SK-N-SH (cell line): Measurements from ENCODE around the gene FOCAD.

Experiments used
- CTCF ChIP-seq: fragments of 200-600 bp; sonication (generic); IDR thresholded peaks from 2 replicates; pipeline ENCODE4 v1.6.1; 2017; ENCODE audit warnings: antibody characterized with exemption, mild to moderate bottlenecking, moderate library complexity
- EZH2phosphoT487 ChIP-seq: fragments of 200-600 bp; sonication (generic); IDR thresholded peaks from 2 replicates; pipeline ENCODE4 v1.6.1; 2017; ENCODE audit warnings: low read depth, mixed run types, mild to moderate bottlenecking, antibody characterized with exemption, moderate library complexity, borderline replicate concordance
- FOSL2 ChIP-seq: IDR thresholded peaks from 2 replicates; pipeline ENCODE4 v1.4.0; 2012; ENCODE audit warnings: low read depth, mild to moderate bottlenecking, moderate library complexity, borderline replicate concordance
- MXI1 ChIP-seq: IDR thresholded peaks from 2 replicates; pipeline ENCODE4 v1.6.1; 2012; ENCODE audit warnings: mild to moderate bottlenecking, low read depth, low read length, improper control_type of control experiment
- POLR2AphosphoS5 ChIP-seq: IDR thresholded peaks from 2 replicates; pipeline ENCODE4 v1.6.1; 2012; ENCODE audit warnings: low read depth, low read length
- RFX5 ChIP-seq: IDR thresholded peaks from 2 replicates; pipeline ENCODE4 v1.6.1; 2012; ENCODE audit warnings: mild to moderate bottlenecking, improper control_type of control experiment, low read length
- TAF1 ChIP-seq: IDR thresholded peaks from 2 replicates; pipeline ENCODE4 v1.6.1; 2012; ENCODE audit warnings: low read depth, mild to moderate bottlenecking, low read length, moderate library complexity, borderline replicate concordance
- USF1 ChIP-seq: IDR thresholded peaks from 2 replicates; pipeline ENCODE4 v1.4.0; 2012; ENCODE audit warnings: low read depth, borderline replicate concordance

DNA sequence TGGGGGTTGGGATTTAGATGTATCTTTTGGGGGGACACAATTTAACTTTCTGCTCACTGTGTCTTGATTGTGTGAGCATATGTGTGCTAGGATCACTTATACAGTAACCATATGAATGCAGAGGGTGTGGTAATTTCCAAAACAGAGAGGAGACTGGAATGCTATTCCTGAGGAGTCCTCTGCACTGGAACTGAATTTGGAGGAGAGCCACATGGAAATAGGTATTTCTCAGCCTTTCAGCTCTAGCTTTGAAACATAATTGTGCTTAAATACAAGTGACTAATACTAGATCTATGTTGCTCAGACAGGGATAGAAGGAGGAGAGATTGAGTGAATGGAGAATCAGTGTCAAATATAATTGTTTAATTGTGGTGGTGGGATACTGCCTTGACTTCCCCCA is 45.5 kb downstream of the FOCAD start:
- TF ChIP-seq USF1 (no peak), TAF1 (no peak), CTCF (no peak), MXI1 (no peak), POLR2AphosphoS5 (no peak), FOSL2 (no peak), EZH2phosphoT487 (no peak), RFX5 (no peak)
